GM19351 (cell line): Measurements from ENCODE around the gene UBE2E1.

Experiments
- ATAC-seq: cut with Tn5 transposase; IDR thresholded peaks from one replicate; pipeline ENCODE4 v1.9.1; 2021; ENCODE audit warnings: mild to moderate bottlenecking, moderate library complexity; ENCODE audit not compliant: unreplicated experiment

UBE2E1 gene

GRCh38 chr3:23805633-23806533 is at the start of gene UBE2E1:
UBE2E1 (plus strand) TSS chr3:23805955; CDS start chr3:23807270, 1,315 bp downstream.
- peak; percentile 74 for ATAC-seq

- no peak for ATAC-seq
Observed at GRCh38 chr3:23756206-23756840, 49.4 kb upstream of the UBE2E1 start.

- ATAC-seq: no peak
Observed at GRCh38 chr3:23758253-23758838, 47.4 kb upstream of the UBE2E1 start.

GRCh38 chr3:23760325-23760724 is 45.4 kb upstream of the UBE2E1 start:
- ATAC-seq: peak; percentile 10

GRCh38 chr3:23760871-23761373 is 44.8 kb upstream of the UBE2E1 start:
- peak; percentile 51 for ATAC-seq

GRCh38 chr3:23761440-23761896 is 44.3 kb upstream of the UBE2E1 start:
- ATAC-seq: peak; percentile 30

GRCh38 chr3:23762214-23762613 is 43.5 kb upstream of the UBE2E1 start:
- peak; percentile 71 for ATAC-seq

GRCh38 chr3:23762759-23763477 is 42.8 kb upstream of the UBE2E1 start:
- no peak for ATAC-seq

- no peak for ATAC-seq
Observed at GRCh38 chr3:23764407-23764806, 41.3 kb upstream of the UBE2E1 start.

GRCh38 chr3:23767546-23767945 is 38.2 kb upstream of the UBE2E1 start:
- ATAC-seq: peak; percentile 47

- ATAC-seq: no peak
Observed at GRCh38 chr3:23775254-23775909, 30.4 kb upstream of the UBE2E1 start.

- ATAC-seq: no peak
Observed at GRCh38 chr3:23776352-23776891, 29.3 kb upstream of the UBE2E1 start.

- ATAC-seq: no peak
Observed at GRCh38 chr3:23778446-23778845, 27.3 kb upstream of the UBE2E1 start.

GRCh38 chr3:23779841-23780240 is 25.9 kb upstream of the UBE2E1 start:
- no peak for ATAC-seq

GRCh38 chr3:23781051-23781450 is 24.7 kb upstream of the UBE2E1 start:
- no peak for ATAC-seq

GRCh38 chr3:23781871-23782270 is 23.9 kb upstream of the UBE2E1 start:
- ATAC-seq: no peak

GRCh38 chr3:23785097-23785645 is 20.6 kb upstream of the UBE2E1 start:
- no peak for ATAC-seq

GRCh38 chr3:23785882-23786281 is 19.9 kb upstream of the UBE2E1 start:
- ATAC-seq: no peak

- ATAC-seq: no peak
Observed at GRCh38 chr3:23791678-23792077, 14.1 kb upstream of the UBE2E1 start.
